Prostate gland (tissue), 2 donors: ENCODE data around the gene DOCK11.

ENCODE experiments used
- CTCF ChIP-seq, 4 experiments: fragments of 200-600 bp in 2 of 4; fragments of 450-650 bp in 2 of 4; sonication (generic) in 2 of 4; IDR thresholded peaks; 1 replicate in 3 of 4; 2 replicates in 1 of 4; pipeline ENCODE4 v1.5.1; 2016 to 2019; ENCODE audit warnings: antibody characterized with exemption in 4 of 4, mild to moderate bottlenecking in 2 of 4, moderate library complexity in 2 of 4
- POLR2A ChIP-seq: fragments of 450-650 bp; IDR thresholded peaks from one replicate; pipeline ENCODE4 v1.6.1; 2016; ENCODE audit warnings: antibody characterized with exemption, mild to moderate bottlenecking

DNA sequence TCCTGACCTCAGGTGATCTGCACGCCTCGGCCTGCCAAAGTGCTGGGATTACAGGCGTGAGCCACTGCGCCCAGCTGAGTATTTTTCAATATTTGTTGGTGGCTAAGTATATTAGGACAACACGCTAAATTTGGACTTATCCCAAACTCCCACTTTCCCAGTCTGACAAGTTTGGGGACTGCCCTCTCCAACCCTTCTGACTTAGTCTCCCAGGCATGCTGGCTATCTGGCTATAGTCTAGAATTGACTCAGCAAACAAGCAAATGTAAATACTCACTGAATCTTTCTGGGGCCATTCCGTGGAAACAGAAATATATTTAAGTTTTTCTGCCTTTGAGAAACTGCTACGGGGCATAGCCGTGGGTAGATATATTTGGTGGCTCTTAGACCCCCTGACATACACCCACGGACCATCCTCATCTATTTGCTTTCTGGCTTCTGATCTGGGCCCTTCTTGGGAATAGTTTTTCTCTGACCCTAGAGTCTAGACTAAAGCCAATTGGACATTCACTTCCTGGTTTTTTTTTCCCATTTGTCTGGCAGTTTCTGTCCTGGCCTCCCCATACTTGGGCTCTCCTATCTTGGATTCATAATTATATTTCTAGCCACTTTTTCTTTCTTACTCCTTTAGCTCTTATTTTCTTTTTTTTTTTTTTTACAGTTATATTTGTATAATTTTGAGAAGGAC lies 11.3 kb upstream of the DOCK11 start:
- TF ChIP-seq POLR2A (no peak), CTCF (IDR thresholded peaks at IDR 0.05) (no peak)
